OCI-LY7 (cell line): ENCODE measurements around the gene ACAD8. TPM values are rescaled to one million over a fixed set of nuclear protein-coding genes. Genes with fewer than 3 reads are reported as not detected.

Experiments
- BruUV-seq: library from RNA; stranded (reverse); fragments of 400-500 nt; replicated peaks from 2 replicates; lab custom pipeline; 2021; lab: Mats Ljungman, UMichigan
- CTCF ChIA-PET: fragments of 300-600 bp; sonication (Branson Sonifier 250); formaldehyde crosslinking; loops from one replicate; lab custom pipeline; 2022; ENCODE audit warnings: antibody characterized with exemption; ENCODE audit not compliant: unreplicated experiment; lab: Charles Lee
- POLR2A ChIA-PET: fragments of 300-600 bp; sonication (Branson Sonifier 250); formaldehyde crosslinking; loops from one replicate; lab custom pipeline; 2022; ENCODE audit warnings: antibody characterized with exemption; lab: Charles Lee
- DNase-seq: peaks from one replicate; pipeline ENCODE4 v3.0.0-alpha.2; 2015; ENCODE audit warnings: low spot score
- H2AFZ ChIP-seq: fragments of 200-600 bp; sonication (generic), shearing (Covaris generic); 2 replicates; pipeline ENCODE4 v1.6.1; 2014; ENCODE audit warnings: mild to moderate bottlenecking, antibody characterized with exemption, low read length, moderate library complexity
- H3K27ac ChIP-seq: fragments of 200-600 bp; sonication (generic); 2 replicates; pipeline ENCODE4 v1.5.1; 2014; ENCODE audit warnings: mixed run types, low read depth, mild to moderate bottlenecking, moderate library complexity, low read length, inconsistent platforms; ENCODE audit not compliant: poor library complexity, severe bottlenecking
- H3K36me3 ChIP-seq: fragments of 200-600 bp; sonication (generic); 2 replicates; pipeline ENCODE4 v1.6.1; 2014; ENCODE audit warnings: mild to moderate bottlenecking, antibody characterized with exemption, low read length, moderate library complexity, mixed read lengths; ENCODE audit not compliant: insufficient read depth
- H3K4me1 ChIP-seq: fragments of 200-600 bp; sonication (generic); 2 replicates; pipeline ENCODE4 v1.5.1; 2014; ENCODE audit warnings: mild to moderate bottlenecking, low read length; ENCODE audit not compliant: insufficient read depth, poor library complexity, severe bottlenecking
- H3K4me2 ChIP-seq: fragments of 200-600 bp; sonication (generic); 2 replicates; pipeline ENCODE4 v1.6.1; 2014; ENCODE audit warnings: mild to moderate bottlenecking, low read length
- H3K4me3 ChIP-seq: fragments of 200-600 bp; sonication (generic); 2 replicates; pipeline ENCODE4 v1.5.1; 2014; ENCODE audit warnings: mild to moderate bottlenecking, low read depth, low read length; ENCODE audit not compliant: poor library complexity, severe bottlenecking
- H3K79me2 ChIP-seq: fragments of 200-600 bp; sonication (generic); 2 replicates; pipeline ENCODE4 v1.6.1; 2016; ENCODE audit warnings: low read depth, mild to moderate bottlenecking, low read length, moderate library complexity, mixed read lengths; ENCODE audit not compliant: insufficient read depth
- H3K9me2 ChIP-seq: fragments of 200-600 bp; sonication (generic); 2 replicates; pipeline ENCODE4 v1.6.1; 2016; ENCODE audit warnings: mild to moderate bottlenecking, low read length, mixed read lengths; ENCODE audit not compliant: insufficient read depth
- H3K9me3 ChIP-seq: fragments of 200-600 bp; sonication (generic); 2 replicates; pipeline ENCODE4 v1.6.1; 2014; ENCODE audit warnings: mild to moderate bottlenecking, mixed run types, low read length, mixed read lengths
- H4K20me1 ChIP-seq: fragments of 200-600 bp; sonication (generic); 2 replicates; pipeline ENCODE4 v1.6.1; 2014; ENCODE audit warnings: mild to moderate bottlenecking, antibody characterized with exemption, low read length, moderate library complexity, mixed read lengths; ENCODE audit not compliant: insufficient read depth
- EZH2phosphoT487 ChIP-seq: fragments of 200-600 bp; sonication (generic); IDR thresholded peaks from 2 replicates; pipeline ENCODE4 v1.6.1; 2018; ENCODE audit warnings: low read depth, borderline replicate concordance, mild to moderate bottlenecking, mixed run types, antibody characterized with exemption, low read length, moderate library complexity, mixed read lengths
- intact Hi-C: fragments of 100-400 bp; cut with micrococcal nuclease; formaldehyde crosslinking; loops from one replicate; pipeline ENCODE4 v1.10.0; 2022; ENCODE audit not compliant: unreplicated experiment
- total RNA-seq, 2 experiments: library from RNA; depleted of rRNA in 1 of 2; stranded (reverse); fragments of >200 nt in 1 of 2; shearing (Covaris generic) in 1 of 2; gene quantifications; 2 replicates each; pipeline ENCODE4 v1.2.3, GENCODE V29; 2014 to 2022
- TF ChIP-seq, protein P1 (sequence below): fragments of 200-600 bp; sonication (generic); conservative IDR thresholded peaks from 2 replicates; pipeline ENCODE4 v1.5.1; 2014; ENCODE audit warnings: mild to moderate bottlenecking, antibody characterized with exemption, low read length, moderate library complexity, mixed read lengths

ACAD8 gene
- total RNA-seq, 2 experiments from 2014 or later: 24.7 to 29.7 TPM

DNA sequence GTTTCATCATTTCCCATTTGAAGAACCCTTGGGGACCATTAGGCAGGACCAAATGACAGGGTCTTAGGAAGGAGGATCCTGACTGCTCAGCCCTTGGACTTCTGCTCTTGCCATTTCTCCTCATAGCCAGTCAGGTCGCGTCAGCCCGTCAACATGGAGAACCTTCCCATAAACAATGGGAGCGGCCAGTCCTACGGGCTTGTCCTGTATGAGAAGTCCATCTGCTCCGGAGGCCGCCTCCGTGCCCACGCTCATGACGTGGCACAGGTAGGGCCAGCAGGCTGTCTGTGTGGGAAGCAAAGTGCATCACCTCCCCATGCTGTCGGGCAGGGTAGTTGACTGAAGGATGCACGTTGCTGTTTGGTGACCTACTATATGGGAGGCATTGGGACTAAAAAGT lies 58.9 kb downstream of the ACAD8 start:
- no peak for DNase-seq
- Histone ChIP-seq H3K79me2 (no peaks in the 10 kb centered on the region), H3K4me2 (no peak overlapping the region), H3K27ac (no peak overlapping the region), H3K36me3 (no peaks in the 10 kb centered on the region), H2AFZ (no peak overlapping the region), H3K9me3 (0 out of 2 replicates have a peak, but pooled peaks cover 3% of the 10 kb centered on the region), H3K9me2 (no peaks in the 10 kb centered on the region), H4K20me1 (no peaks in the 10 kb centered on the region), H3K4me3 (no peak overlapping the region), H3K4me1 (no peaks in the 10 kb centered on the region)
- ChIA-PET POLR2A (no interaction called here), CTCF (no interaction called here)
- TF ChIP-seq EZH2phosphoT487: no peak
- TF ChIP-seq, protein P1, sequence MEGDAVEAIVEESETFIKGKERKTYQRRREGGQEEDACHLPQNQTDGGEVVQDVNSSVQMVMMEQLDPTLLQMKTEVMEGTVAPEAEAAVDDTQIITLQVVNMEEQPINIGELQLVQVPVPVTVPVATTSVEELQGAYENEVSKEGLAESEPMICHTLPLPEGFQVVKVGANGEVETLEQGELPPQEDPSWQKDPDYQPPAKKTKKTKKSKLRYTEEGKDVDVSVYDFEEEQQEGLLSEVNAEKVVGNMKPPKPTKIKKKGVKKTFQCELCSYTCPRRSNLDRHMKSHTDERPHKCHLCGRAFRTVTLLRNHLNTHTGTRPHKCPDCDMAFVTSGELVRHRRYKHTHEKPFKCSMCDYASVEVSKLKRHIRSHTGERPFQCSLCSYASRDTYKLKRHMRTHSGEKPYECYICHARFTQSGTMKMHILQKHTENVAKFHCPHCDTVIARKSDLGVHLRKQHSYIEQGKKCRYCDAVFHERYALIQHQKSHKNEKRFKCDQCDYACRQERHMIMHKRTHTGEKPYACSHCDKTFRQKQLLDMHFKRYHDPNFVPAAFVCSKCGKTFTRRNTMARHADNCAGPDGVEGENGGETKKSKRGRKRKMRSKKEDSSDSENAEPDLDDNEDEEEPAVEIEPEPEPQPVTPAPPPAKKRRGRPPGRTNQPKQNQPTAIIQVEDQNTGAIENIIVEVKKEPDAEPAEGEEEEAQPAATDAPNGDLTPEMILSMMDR: no peak
- BruUV-seq: no TSS peak
- intact Hi-C loops: no loop called here

DNA sequence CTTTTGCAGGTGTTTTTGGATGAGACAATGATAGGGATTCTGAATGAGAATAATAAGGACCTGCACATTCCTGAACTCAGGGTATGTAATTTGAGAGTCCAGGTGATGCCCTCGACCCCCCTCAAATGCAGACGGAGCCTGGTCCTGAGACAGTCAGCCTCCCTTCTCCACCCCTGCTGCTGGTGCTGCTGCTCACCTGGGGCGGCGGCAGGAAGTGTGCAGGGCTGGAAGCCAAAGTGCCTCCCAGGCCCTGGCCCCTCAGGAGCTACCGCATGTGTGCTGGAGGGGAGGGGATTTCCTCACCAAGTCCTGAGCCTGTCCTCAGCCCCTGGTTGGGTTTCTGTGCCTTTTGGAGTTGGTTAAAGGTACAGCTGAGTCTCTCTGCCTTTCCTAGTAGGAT lies 59.4 kb downstream of the ACAD8 start:
- intact Hi-C loops: no loop called here
- no peaks in the 10 kb centered on the region for H4K20me1 ChIP-seq
- H2AFZ ChIP-seq: no peak overlapping the region
- 0 out of 2 replicates have a peak, but pooled peaks cover 3% of the 10 kb centered on the region for H3K9me3 ChIP-seq
- H3K79me2 ChIP-seq: no peaks in the 10 kb centered on the region
- H3K4me3 ChIP-seq: no peak overlapping the region
- no peak overlapping the region for H3K4me2 ChIP-seq
- CTCF ChIA-PET: no interaction called here
- H3K36me3 ChIP-seq: no peaks in the 10 kb centered on the region
- H3K27ac ChIP-seq: no peak overlapping the region
- BruUV-seq: no TSS peak
- no peak for DNase-seq
- no peak for TF ChIP-seq EZH2phosphoT487
- TF ChIP-seq, protein P1: no peak
- no peaks in the 10 kb centered on the region for H3K9me2 ChIP-seq
- H3K4me1 ChIP-seq: no peaks in the 10 kb centered on the region
- POLR2A ChIA-PET: no interaction called here

DNA sequence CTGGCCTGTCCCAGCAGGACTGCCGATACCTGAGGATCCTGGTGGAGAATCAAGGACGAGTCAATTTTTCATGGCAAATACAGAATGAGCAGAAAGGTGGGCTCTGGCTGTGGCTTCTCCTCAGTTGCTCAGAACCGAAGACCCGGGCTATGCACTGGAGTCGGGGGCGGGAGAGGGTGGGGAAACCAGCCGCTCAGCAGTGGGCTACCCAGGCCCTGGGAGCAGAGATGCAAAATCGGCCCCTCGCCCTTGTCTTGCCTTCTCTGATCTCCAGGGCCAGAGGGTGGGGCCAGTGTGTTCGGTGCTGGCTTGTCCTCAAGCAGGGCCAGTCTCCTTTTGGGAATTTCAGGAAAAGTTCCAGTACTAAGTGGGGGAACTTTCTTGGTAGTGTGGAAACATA lies 60.0 kb downstream of the ACAD8 start:
- no TSS peak for BruUV-seq
- POLR2A ChIA-PET: no interaction called here

More for the DNA sequence above, 60.0 kb downstream of the ACAD8 start:
- CTCF ChIA-PET: no interaction called here
- H3K36me3 ChIP-seq: no peaks in the 10 kb centered on the region
- no peak for DNase-seq
- H3K4me3 ChIP-seq: no peak overlapping the region
- H2AFZ ChIP-seq: no peak overlapping the region
- H3K9me3 ChIP-seq: 0 out of 2 replicates have a peak, but pooled peaks cover 3% of the 10 kb centered on the region
- no peak overlapping the region for H3K4me2 ChIP-seq
- intact Hi-C loops: no loop called here
- H3K9me2 ChIP-seq: no peaks in the 10 kb centered on the region
- no peak overlapping the region for H3K27ac ChIP-seq
- H4K20me1 ChIP-seq: no peaks in the 10 kb centered on the region
- TF ChIP-seq EZH2phosphoT487: no peak
- TF ChIP-seq, protein P1: no peak
- no peaks in the 10 kb centered on the region for H3K79me2 ChIP-seq
- no peaks in the 10 kb centered on the region for H3K4me1 ChIP-seq
